ENCODE results near the gene MYO1D.

DNA sequence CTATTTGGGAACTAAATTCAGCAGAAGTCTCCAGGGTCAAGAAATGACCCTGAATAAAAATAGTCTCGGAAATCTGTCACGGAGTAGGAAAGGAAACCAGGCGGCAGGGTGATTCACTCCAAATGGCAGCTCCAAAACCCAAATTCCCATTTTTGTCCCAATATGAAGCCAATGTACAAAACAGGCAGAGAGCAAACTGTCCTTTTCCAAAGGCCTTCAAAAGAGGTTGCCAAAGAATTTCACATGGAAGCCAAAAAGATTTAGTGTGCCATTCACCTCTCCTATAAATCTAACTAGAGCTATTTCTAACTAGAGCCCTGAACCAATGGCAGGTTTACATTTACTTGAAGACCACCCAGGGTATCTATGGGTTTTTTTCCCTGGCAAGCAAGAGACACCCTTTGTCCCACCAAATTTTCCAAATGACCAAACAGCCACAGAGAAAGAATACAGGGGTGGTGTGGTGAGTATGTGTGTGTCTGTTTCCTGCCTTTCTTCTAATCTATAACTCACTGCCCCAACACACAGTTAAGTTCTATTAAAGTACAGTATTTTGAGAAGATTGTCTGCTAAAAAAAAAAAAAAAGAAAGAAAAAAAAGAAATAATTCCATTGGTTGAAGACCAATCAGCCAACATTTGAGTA, 6.8 kb downstream of the MYO1D start:
- no peak for TF ChIP-seq FOXM1 (IDR thresholded peaks at IDR 0.05; ENCODE audit: borderline replicate concordance)
- TF ChIP-seq BHLHE40 (IDR thresholded peaks at IDR 0.05; ENCODE audit: borderline replicate concordance) = no peak
- TF ChIP-seq NFRKB (IDR thresholded peaks at IDR 0.05) = no peak
- TF ChIP-seq FOXA1 (IDR thresholded peaks at IDR 0.05) = no peak
- TF ChIP-seq SUZ12 (IDR thresholded peaks at IDR 0.05) = no peak
- no peak for TF ChIP-seq ARNT (IDR thresholded peaks at IDR 0.05)
- TF ChIP-seq HDGF (IDR thresholded peaks at IDR 0.05; ENCODE audit: borderline replicate concordance) = no peak
- TF ChIP-seq SP1 (IDR thresholded peaks at IDR 0.05) = no peak
- no peak for TF ChIP-seq ELF4 (IDR thresholded peaks at IDR 0.05)
